GM23248 (cell line): ENCODE results near the gene CCDC124.

ENCODE experiments used
- EZH2 ChIP-seq: fragments of 200-600 bp; sonication (generic); IDR thresholded peaks from 2 replicates; pipeline ENCODE4 v1.6.1; 2018; ENCODE audit warnings: antibody characterized with exemption, mild to moderate bottlenecking; ENCODE audit not compliant: insufficient read depth, poor library complexity, severe bottlenecking
- EZH2phosphoT487 ChIP-seq: fragments of 200-600 bp; sonication (generic); IDR thresholded peaks from 2 replicates; pipeline ENCODE4 v1.6.1; 2018; ENCODE audit warnings: antibody characterized with exemption, moderate library complexity, mild to moderate bottlenecking, low read depth; ENCODE audit not compliant: insufficient read depth

DNA sequence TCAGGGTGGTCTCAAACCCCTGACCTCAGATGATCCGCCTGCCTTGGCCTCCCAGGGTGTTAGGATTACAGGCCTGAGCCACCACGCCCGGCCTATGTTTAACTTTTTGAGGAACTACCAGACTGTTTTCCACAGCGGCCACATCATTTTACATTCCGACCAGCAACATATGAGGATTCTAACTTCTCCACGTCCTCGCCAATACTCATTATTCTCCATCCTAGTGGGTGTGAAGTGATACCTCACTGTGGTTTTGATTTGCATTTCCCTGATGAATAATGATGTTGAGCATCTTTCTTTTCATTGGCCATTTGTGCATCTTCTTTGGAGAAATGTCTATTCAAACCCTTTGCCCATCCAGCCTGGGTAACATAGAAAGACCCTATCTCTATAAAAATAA, 46.3 kb upstream of the CCDC124 start:
- TF ChIP-seq EZH2phosphoT487: no peak
- TF ChIP-seq EZH2: no peak
